HG03097 (cell line): Measurements from ENCODE around the gene SLC25A2.
"Not testable (repeated sequence)": the region's sequence is repeated elsewhere in the genome, so short reads cannot be mapped to it uniquely, and the experiment has no call there.

Experiments
- ATAC-seq: cut with Tn5 transposase; IDR thresholded peaks from one replicate; pipeline ENCODE4 v1.9.1; 2021; ENCODE audit not compliant: unreplicated experiment, low FRiP score

The SLC25A2 gene

DNA sequence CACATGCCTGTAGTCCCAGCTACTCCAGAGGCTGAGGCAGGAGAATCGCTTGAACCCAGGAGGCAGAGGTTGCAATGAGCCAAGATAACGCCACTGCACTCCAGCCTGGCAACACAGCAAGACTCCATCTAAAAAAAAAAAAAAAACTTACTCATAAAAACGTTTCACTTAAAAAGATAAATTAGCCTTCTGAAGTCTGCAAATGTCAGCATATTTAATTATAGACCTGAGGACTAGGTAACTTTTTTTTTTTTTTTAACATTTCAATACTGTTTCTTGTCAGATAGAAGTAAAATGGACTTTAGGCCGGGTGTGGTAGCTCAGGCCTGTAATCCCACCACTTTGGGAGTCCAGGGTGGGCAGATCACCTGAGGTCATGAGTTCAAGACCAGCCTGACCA, 13.1 kb upstream of the SLC25A2 start:
- ATAC-seq, result not testable (repeated sequence)

- no peak for ATAC-seq
These were observed 9.9 kb upstream of the SLC25A2 start for GRCh38 chr5:141313711-141314110.

DNA sequence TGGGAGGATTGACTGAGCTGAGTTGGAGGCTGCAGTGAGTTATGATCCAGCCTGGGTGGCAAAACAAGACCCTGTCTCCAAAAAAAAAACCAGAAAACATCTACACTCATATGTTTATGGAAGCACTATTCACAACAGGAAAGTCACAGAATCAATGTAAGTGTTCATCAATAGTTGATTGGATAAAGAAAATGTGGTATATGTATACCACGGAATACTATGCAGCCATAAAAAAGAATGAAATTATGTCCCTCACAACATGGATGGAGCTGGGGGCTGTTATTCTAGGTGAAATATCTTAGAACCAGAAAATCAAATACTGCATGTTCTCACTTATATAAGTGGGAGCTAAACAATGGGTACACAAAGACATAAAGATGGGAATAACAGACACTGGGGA, 2.8 kb upstream of the SLC25A2 start:
- no peak for ATAC-seq

GRCh38 chr5:141298376-141298775, 5.5 kb downstream of the SLC25A2 start:
- no peak for ATAC-seq

GRCh38 chr5:141272906-141273305, 30.9 kb downstream of the SLC25A2 start:
- no peak for ATAC-seq

GRCh38 chr5:141269195-141269594, 34.7 kb downstream of the SLC25A2 start:
- no peak for ATAC-seq

DNA sequence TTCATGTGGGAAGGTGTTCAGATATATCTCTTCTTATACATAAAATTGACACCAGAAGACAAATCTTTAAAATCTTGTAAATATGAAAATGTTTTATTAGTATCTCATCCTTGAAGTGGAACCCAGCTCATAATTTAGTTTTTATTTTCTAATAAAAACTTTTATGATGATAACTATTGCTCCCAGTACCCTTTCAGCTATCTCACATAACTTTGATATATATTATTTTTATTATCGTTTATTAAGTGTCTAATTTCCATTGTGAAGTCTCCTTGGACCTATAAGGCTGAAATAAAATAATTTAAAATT, 42.7 kb downstream of the SLC25A2 start:
- ATAC-seq, result no peak

GRCh38 chr5:141260458-141261237, 43.2 kb downstream of the SLC25A2 start:
- ATAC-seq, result no peak

DNA sequence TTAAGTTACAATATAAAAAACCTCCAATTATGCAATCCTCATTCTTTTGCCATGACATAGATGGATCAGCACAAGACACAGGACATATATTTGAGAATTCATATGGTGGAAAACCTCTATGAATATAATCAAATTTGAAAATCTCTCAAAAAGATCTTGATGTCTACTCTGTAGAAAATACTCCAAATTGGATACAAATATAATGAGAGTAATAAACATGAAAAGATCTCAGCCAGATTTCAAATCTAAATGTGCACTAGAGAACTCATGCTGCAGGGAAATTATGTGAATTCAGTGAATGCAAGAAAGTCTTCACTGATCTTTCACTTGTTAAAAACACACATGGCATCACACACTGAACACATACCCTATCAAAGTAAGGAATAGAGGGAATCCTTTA, 44.9 kb downstream of the SLC25A2 start:
- no peak for ATAC-seq

- ATAC-seq, result no peak
These were observed 45.4 kb downstream of the SLC25A2 start for GRCh38 chr5:141258464-141258863.
